Measurements from ENCODE around the gene PPP1R14B.
A peak's percentile ranks its signal among the peaks of the same experiment; 100 is the strongest.

- peak in 1 of 5 experiments; percentile 10 for TF ChIP-seq CTCF (IDR thresholded peaks at IDR 0.05 in 4 of 5, conservative IDR thresholded peaks at IDR 0.05 in 1 of 5)
- no peak for TF ChIP-seq POLR2A (IDR thresholded peaks at IDR 0.05)
These were observed 39.4 kb upstream of the PPP1R14B start for GRCh38 chr11:64285885-64286800.

Data from gastrocnemius medialis (tissue), 4 donors.